ENCODE data around the gene SMC1B.

- TF ChIP-seq CTCF (IDR thresholded peaks at IDR 0.05 in 2 of 3, conservative IDR thresholded peaks at IDR 0.05 in 1 of 3; ENCODE audit: insufficient read depth in 2 of 3, low read depth in 1 of 3, low read length in 3 of 3) (no peak), ZNF431 (CRISPR knock-in tag; IDR thresholded peaks at IDR 0.05) (no peak), POLR2AphosphoS5 (IDR thresholded peaks at IDR 0.05; ENCODE audit: control insufficient read depth, insufficient read depth, low read depth, low read length) (no peak), ZFX (CRISPR knock-in tag; IDR thresholded peaks at IDR 0.05) (no peak), ZNF146 (CRISPR knock-in tag; IDR thresholded peaks at IDR 0.05; ENCODE audit: unreplicated experiment) (no peak), TRIM24 (IDR thresholded peaks at IDR 0.05) (no peak), WHSC1 (IDR thresholded peaks at IDR 0.05; ENCODE audit: low read length) (no peak), JUND (IDR thresholded peaks at IDR 0.05; ENCODE audit: borderline replicate concordance, low read depth, low read length) (no peak), JUND (tag; IDR thresholded peaks at IDR 0.05; ENCODE audit: borderline replicate concordance, low read depth, low read length) (no peak), ZNF766 (CRISPR knock-in tag; conservative IDR thresholded peaks at IDR 0.05) (no peak)
Measured at GRCh38 chr22:45413013-45413367, 409 bp downstream of the SMC1B start.

Measured in K562 (cell line).